DOHH2 (cell line): ENCODE data around the gene HECA.

ENCODE experiments used
- H3F3A ChIP-seq: fragments of 200-600 bp; sonication (generic), shearing (Covaris generic); 2 replicates; pipeline ENCODE4 v1.6.0; 2016; ENCODE audit warnings: antibody characterized with exemption, mild to moderate bottlenecking; ENCODE audit not compliant: control insufficient read depth, insufficient read depth
- H3K27ac ChIP-seq: fragments of 200-600 bp; sonication (generic); 2 replicates; pipeline ENCODE4 v1.5.1; 2014; ENCODE audit warnings: low read depth, mild to moderate bottlenecking, low read length, moderate library complexity
- H3K27me3 ChIP-seq: fragments of 200-600 bp; sonication (generic); 2 replicates; pipeline ENCODE4 v1.6.1; 2014; ENCODE audit warnings: mild to moderate bottlenecking, low read length, mixed read lengths; ENCODE audit not compliant: control insufficient read depth
- H3K36me3 ChIP-seq: fragments of 200-600 bp; sonication (generic); 2 replicates; pipeline ENCODE4 v1.6.1; 2014; ENCODE audit warnings: mild to moderate bottlenecking, low read length, moderate library complexity, mixed read lengths; ENCODE audit not compliant: control insufficient read depth
- H3K4me1 ChIP-seq: fragments of 200-600 bp; sonication (generic); 2 replicates; pipeline ENCODE4 v1.6.1; 2014; ENCODE audit warnings: mild to moderate bottlenecking, low read length, mixed read lengths; ENCODE audit not compliant: control insufficient read depth
- H3K4me2 ChIP-seq: fragments of 200-600 bp; sonication (generic); 2 replicates; pipeline ENCODE4 v1.6.0; 2014; ENCODE audit warnings: mild to moderate bottlenecking, low read length, moderate library complexity
- H3K4me3 ChIP-seq: fragments of 200-600 bp; sonication (generic); 2 replicates; pipeline ENCODE4 v1.5.1; 2014; ENCODE audit warnings: mild to moderate bottlenecking, low read length, mixed read lengths
- H3K79me2 ChIP-seq: fragments of 200-600 bp; sonication (generic); 2 replicates; pipeline ENCODE4 v1.6.1; 2014; ENCODE audit warnings: mild to moderate bottlenecking, low read length, mixed read lengths; ENCODE audit not compliant: control insufficient read depth
- H3K9me2 ChIP-seq: fragments of 200-600 bp; sonication (generic); replicated peaks from 2 replicates; pipeline ENCODE4 v1.6.1; 2014; ENCODE audit warnings: mild to moderate bottlenecking, low read length, mixed read lengths; ENCODE audit not compliant: control insufficient read depth
- H3K9me3 ChIP-seq: fragments of 200-600 bp; sonication (generic); 2 replicates; pipeline ENCODE4 v1.6.1; 2014; ENCODE audit warnings: antibody characterized with exemption, low read length, mixed read lengths; ENCODE audit not compliant: control insufficient read depth, insufficient read depth
- H4K20me1 ChIP-seq: fragments of 200-600 bp; sonication (generic); 2 replicates; pipeline ENCODE4 v1.6.0; 2014; ENCODE audit warnings: low read depth, mild to moderate bottlenecking, antibody characterized with exemption, low read length, moderate library complexity; ENCODE audit not compliant: control insufficient read depth, insufficient read depth
- EZH2phosphoT487 ChIP-seq: fragments of 200-600 bp; sonication (generic); IDR thresholded peaks from 2 replicates; pipeline ENCODE4 v1.6.1; 2017; ENCODE audit warnings: borderline replicate concordance, mild to moderate bottlenecking, antibody characterized with exemption, low read length, moderate library complexity, mixed read lengths
- TF ChIP-seq, protein P1 (sequence below): fragments of 200-600 bp; sonication (generic); IDR thresholded peaks from one replicate; pipeline ENCODE4 v1.5.1; 2014; ENCODE audit warnings: antibody characterized with exemption, mild to moderate bottlenecking, low read depth, low read length; ENCODE audit not compliant: poor library complexity, severe bottlenecking

HECA gene

DNA sequence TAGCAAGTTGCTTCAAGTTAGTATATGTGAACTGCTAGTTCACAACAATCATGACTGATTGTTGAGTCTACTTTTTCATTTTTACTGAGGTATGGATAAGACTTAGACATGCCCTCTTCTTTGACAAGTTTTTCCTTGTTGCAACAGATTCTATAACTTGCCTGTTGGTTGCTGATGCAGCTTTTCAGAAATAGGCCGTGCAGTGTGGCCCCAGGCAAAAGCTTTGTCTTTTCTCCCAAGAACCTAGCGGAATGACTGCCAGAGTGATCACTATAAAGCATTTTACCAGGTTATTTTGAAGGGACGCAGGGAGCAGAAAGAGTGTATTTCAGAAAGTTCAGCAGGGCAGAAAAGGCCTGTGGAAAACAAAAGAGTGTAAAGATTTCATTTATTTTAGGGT lies 16.0 kb downstream of the HECA start:
- Histone ChIP-seq H3K36me3 (no peaks in the 10 kb centered on the region; the same call in 1 of the 2 replicates), H3K9me3 (no peaks in the 10 kb centered on the region), H3K9me2 (no peaks in the 10 kb centered on the region), H4K20me1 (0 out of 2 replicates have a peak, but pooled peaks cover 9% of the 10 kb centered on the region), H3K27me3 (no peaks in the 10 kb centered on the region), H3K4me2 (no peak overlapping the region), H3F3A (no peaks in the 10 kb centered on the region), H3K79me2 (peaks cover 89% of the 10 kb centered on the region), H3K4me3 (no peak overlapping the region), H3K4me1 (peaks cover 31% of the 10 kb centered on the region), H3K27ac (no peak overlapping the region)
- TF ChIP-seq, protein P1, sequence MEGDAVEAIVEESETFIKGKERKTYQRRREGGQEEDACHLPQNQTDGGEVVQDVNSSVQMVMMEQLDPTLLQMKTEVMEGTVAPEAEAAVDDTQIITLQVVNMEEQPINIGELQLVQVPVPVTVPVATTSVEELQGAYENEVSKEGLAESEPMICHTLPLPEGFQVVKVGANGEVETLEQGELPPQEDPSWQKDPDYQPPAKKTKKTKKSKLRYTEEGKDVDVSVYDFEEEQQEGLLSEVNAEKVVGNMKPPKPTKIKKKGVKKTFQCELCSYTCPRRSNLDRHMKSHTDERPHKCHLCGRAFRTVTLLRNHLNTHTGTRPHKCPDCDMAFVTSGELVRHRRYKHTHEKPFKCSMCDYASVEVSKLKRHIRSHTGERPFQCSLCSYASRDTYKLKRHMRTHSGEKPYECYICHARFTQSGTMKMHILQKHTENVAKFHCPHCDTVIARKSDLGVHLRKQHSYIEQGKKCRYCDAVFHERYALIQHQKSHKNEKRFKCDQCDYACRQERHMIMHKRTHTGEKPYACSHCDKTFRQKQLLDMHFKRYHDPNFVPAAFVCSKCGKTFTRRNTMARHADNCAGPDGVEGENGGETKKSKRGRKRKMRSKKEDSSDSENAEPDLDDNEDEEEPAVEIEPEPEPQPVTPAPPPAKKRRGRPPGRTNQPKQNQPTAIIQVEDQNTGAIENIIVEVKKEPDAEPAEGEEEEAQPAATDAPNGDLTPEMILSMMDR, result no peak
- TF ChIP-seq EZH2phosphoT487, result no peak

DNA sequence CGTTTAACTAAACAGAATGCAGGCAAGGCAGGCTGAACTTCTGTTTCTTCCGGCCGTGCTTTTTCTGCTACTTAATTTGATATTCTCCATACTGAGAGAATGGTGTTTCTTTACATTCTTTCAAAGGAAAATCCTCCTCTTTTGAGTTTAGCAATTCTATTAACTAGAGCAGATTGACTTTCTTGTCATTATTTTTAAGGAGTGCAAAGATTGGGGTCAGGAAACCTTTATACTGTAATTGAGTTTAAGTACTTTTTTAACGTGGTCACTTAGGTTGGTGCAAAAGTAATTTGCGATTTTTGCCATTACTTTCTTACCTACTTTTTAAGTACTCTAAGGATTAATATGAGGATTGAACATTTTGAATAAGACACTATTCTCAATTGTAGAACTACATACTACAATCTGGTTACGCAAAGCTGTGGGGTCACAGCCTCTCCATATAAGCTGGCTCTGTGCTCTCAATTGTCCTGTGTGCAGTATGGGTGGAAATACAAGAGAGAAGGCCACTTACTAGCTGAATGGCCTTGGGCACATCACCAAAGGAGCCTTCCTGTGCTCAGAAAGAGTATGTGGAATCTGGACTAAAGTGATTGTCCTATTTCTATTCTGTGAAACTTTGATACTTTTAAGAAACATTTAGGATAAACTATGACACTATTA lies 16.7 kb downstream of the HECA start:
- peaks cover 88% of the 10 kb centered on the region for H3K79me2 ChIP-seq
- H3K4me3 ChIP-seq, result no peak overlapping the region

DNA sequence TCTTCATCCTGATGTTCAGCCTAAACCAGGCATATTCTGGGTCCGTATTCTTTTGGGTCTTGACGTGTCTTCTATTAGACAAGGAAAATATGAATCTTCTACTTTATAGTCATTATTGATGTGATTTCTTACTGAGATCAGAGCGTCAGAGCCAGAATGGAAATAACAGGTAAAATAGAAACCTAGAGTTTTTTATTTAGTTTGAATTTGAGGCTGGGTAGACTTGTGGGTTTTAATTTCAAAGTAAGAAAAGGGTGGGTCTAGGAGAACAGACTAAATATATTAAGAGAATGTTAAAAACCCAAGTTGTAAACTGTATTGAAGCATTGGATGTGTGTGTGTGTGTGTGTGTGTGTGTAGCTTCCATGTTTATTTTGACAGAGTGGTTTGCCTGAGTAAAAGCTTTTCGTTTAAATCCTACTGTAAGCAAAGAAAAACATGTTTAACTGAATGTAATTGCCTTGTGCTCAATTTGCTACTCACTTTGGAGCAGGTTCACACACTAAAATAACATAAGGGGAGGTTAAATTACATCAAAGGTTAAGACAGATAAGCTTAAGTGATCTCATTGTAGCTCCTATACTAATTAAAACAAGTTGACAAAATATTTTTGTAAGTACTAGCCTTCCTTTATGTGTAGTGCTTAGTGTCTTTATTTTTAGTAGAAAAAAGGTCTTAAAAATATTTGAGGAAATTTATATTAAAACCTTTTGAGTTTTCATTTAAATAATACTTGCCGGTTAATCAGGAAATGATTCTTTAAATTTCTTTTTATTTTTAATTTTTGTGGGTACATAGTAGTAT lies 17.4 kb downstream of the HECA start:
- H3K79me2 ChIP-seq, result peaks cover 83% of the 10 kb centered on the region
- H3K36me3 ChIP-seq, result no peaks in the 10 kb centered on the region
- H3K27ac ChIP-seq, result no peak overlapping the region

More for the DNA sequence above, 16.7 kb downstream of the HECA start:
- H3K9me2 ChIP-seq, result no peaks in the 10 kb centered on the region
- no peaks in the 10 kb centered on the region for H3K9me3 ChIP-seq
- no peaks in the 10 kb centered on the region for H3K36me3 ChIP-seq
- peaks cover 30% of the 10 kb centered on the region for H3K4me1 ChIP-seq
- TF ChIP-seq, protein P1, result no peak
- TF ChIP-seq EZH2phosphoT487, result no peak
- H3K27me3 ChIP-seq, result no peaks in the 10 kb centered on the region
- H3F3A ChIP-seq, result no peaks in the 10 kb centered on the region
- no peak overlapping the region for H3K27ac ChIP-seq
- H3K4me2 ChIP-seq, result no peak overlapping the region
- 0 out of 2 replicates have a peak, but pooled peaks cover 9% of the 10 kb centered on the region for H4K20me1 ChIP-seq

More for the DNA sequence above, 17.4 kb downstream of the HECA start:
- Histone ChIP-seq H3K4me2 (no peak overlapping the region), H3K9me3 (no peaks in the 10 kb centered on the region), H4K20me1 (0 out of 2 replicates have a peak, but pooled peaks cover 9% of the 10 kb centered on the region), H3K4me1 (peaks cover 25% of the 10 kb centered on the region), H3F3A (no peaks in the 10 kb centered on the region), H3K4me3 (no peak overlapping the region), H3K9me2 (no peaks in the 10 kb centered on the region), H3K27me3 (no peaks in the 10 kb centered on the region)
- no peak for TF ChIP-seq EZH2phosphoT487
- TF ChIP-seq, protein P1, result no peak
